GM19351 (cell line): ENCODE data around the gene KIF9.
"Not testable (repeated sequence)": the region's sequence is repeated elsewhere in the genome, so short reads cannot be mapped to it uniquely, and the experiment has no call there.

Source experiments
- ATAC-seq: cut with Tn5 transposase; IDR thresholded peaks from one replicate; pipeline ENCODE4 v1.9.1; 2021; ENCODE audit warnings: mild to moderate bottlenecking, moderate library complexity; ENCODE audit not compliant: unreplicated experiment

The KIF9 gene

GRCh38 chr3:47256331-47256730 lies 26.3 kb downstream of the KIF9 start:
- ATAC-seq, result not testable (repeated sequence)

- no peak for ATAC-seq
Measured at GRCh38 chr3:47251689-47252088, 30.9 kb downstream of the KIF9 start.

- ATAC-seq, result not testable (repeated sequence)
Measured at GRCh38 chr3:47251085-47251484, 31.5 kb downstream of the KIF9 start.

GRCh38 chr3:47250309-47251060 lies 32.1 kb downstream of the KIF9 start:
- ATAC-seq, result no peak

- no peak for ATAC-seq
Measured at GRCh38 chr3:47247131-47248064, 35.2 kb downstream of the KIF9 start.

- no peak for ATAC-seq
Measured at GRCh38 chr3:47245271-47245670, 37.3 kb downstream of the KIF9 start.

GRCh38 chr3:47244531-47245100 lies 38.0 kb downstream of the KIF9 start:
- no peak for ATAC-seq

- no peak for ATAC-seq
Measured at GRCh38 chr3:47243419-47244147, 39.0 kb downstream of the KIF9 start.

- ATAC-seq, result no peak
Measured at GRCh38 chr3:47239929-47240328, 42.7 kb downstream of the KIF9 start.

- ATAC-seq, result no peak
Measured at GRCh38 chr3:47238017-47238416, 44.6 kb downstream of the KIF9 start.

GRCh38 chr3:47228088-47228487 lies 54.5 kb downstream of the KIF9 start:
- peak; percentile 63 for ATAC-seq

- peak; percentile 65 for ATAC-seq
Measured at GRCh38 chr3:47227678-47228077, 54.9 kb downstream of the KIF9 start.

- no peak for ATAC-seq
Measured at GRCh38 chr3:47225310-47225906, 57.2 kb downstream of the KIF9 start.

- ATAC-seq, result no peak
Measured at GRCh38 chr3:47223755-47224154, 58.8 kb downstream of the KIF9 start.

GRCh38 chr3:47221798-47222197 lies 60.8 kb downstream of the KIF9 start:
- no peak for ATAC-seq

- ATAC-seq, result no peak
Measured at GRCh38 chr3:47210863-47211405, 71.7 kb downstream of the KIF9 start.

- ATAC-seq, result not testable (repeated sequence)
Measured at GRCh38 chr3:47206022-47206421, 76.6 kb downstream of the KIF9 start.

- no peak for ATAC-seq
Measured at GRCh38 chr3:47204875-47205274, 77.7 kb downstream of the KIF9 start.

GRCh38 chr3:47202542-47202941 lies 80.1 kb downstream of the KIF9 start:
- no peak for ATAC-seq

GRCh38 chr3:47197287-47197686 lies 85.3 kb downstream of the KIF9 start:
- ATAC-seq, result no peak
